Spinal cord (tissue), 10 donors: ENCODE measurements around the gene GABARAPL2. TPM values are rescaled to one million over a fixed set of nuclear protein-coding genes. Genes with fewer than 3 reads are reported as not detected.

Experiments used
- DNase-seq, 6 donors: peaks; one replicate each; pipeline versions ENCODE4 v3.0.0 to v3.0.0-alpha.2; 2013 to 2015; ENCODE audit warnings: low spot score in 6 of 6, low read depth in 4 of 6
- H3K27ac ChIP-seq: one replicate; pipeline ENCODE4 v1.5.1; 2013; ENCODE audit warnings: low read depth, low read length, control low read depth
- H3K27me3 ChIP-seq: one replicate; pipeline ENCODE4 v1.6.1; 2013; ENCODE audit warnings: low read length; ENCODE audit not compliant: control insufficient read depth, insufficient read depth
- H3K36me3 ChIP-seq: one replicate; pipeline ENCODE4 v1.6.1; 2013; ENCODE audit warnings: low read length; ENCODE audit not compliant: control insufficient read depth, insufficient read depth
- H3K4me1 ChIP-seq: one replicate; pipeline ENCODE4 v1.6.1; 2013; ENCODE audit warnings: low read length; ENCODE audit not compliant: control insufficient read depth, insufficient read depth
- H3K4me3 ChIP-seq: one replicate; pipeline ENCODE4 v1.5.1; 2013; ENCODE audit warnings: low read depth, low read length, control low read depth
- H3K9me3 ChIP-seq: one replicate; pipeline ENCODE4 v1.6.1; 2013; ENCODE audit warnings: low read length; ENCODE audit not compliant: control insufficient read depth, insufficient read depth
- WGBS: methylation state at CpG from one replicate; pipeline ENCODE4 v1.1.5; 2013; ENCODE audit warnings: missing lambda C conversion rate; ENCODE audit not compliant: insufficient coverage; 5-methylcytosine and 5-hydroxymethylcytosine counted together
- polyA plus RNA-seq, 2 donors: library from polyadenylated mRNA; unstranded; fragments of 120-200 nt; gene quantifications; one replicate each; pipeline ENCODE4 v1.2.1, GENCODE V29; 2013; ENCODE audit not compliant: insufficient read length in 2 of 2
- total RNA-seq, 2 donors: library from RNA; depleted of rRNA in 1 of 2; stranded (reverse); fragments of 120-200 nt in 1 of 2; fragments of >200 nt in 1 of 2; gene quantifications; one replicate each; pipeline versions ENCODE4 v1.2.3 to v1.2.4, GENCODE V29; 2013 to 2014
- donor health status: healthy.

The GABARAPL2 gene
- total and polyA plus RNA-seq, 4 donors = 208 to 407 (median 307) TPM

- no peak overlapping the region for H3K27ac ChIP-seq
- 93% methylated on average over 3 of the region's 6 CpGs for WGBS
- H3K4me1 ChIP-seq = no peaks in the 10 kb centered on the region
- H3K36me3 ChIP-seq = peaks cover 33% of the 10 kb centered on the region
- H3K4me3 ChIP-seq = no peak overlapping the region
- DNase-seq = peak in 1 of 6 donors; percentile 9
- no peaks in the 10 kb centered on the region for H3K9me3 ChIP-seq
- no peaks in the 10 kb centered on the region for H3K27me3 ChIP-seq
Measured at GRCh38 chr16:75599452-75600277, 33.5 kb downstream of the GABARAPL2 start.

- Histone ChIP-seq H3K36me3 (peaks cover 34% of the 10 kb centered on the region), H3K27ac (no peak overlapping the region), H3K9me3 (no peaks in the 10 kb centered on the region), H3K27me3 (no peaks in the 10 kb centered on the region), H3K4me1 (no peaks in the 10 kb centered on the region), H3K4me3 (no peak overlapping the region)
- 95% methylated on average over 4 of the region's 4 CpGs for WGBS
- no peak for DNase-seq
Measured at GRCh38 chr16:75603241-75603640, 37.1 kb downstream of the GABARAPL2 start.

DNA sequence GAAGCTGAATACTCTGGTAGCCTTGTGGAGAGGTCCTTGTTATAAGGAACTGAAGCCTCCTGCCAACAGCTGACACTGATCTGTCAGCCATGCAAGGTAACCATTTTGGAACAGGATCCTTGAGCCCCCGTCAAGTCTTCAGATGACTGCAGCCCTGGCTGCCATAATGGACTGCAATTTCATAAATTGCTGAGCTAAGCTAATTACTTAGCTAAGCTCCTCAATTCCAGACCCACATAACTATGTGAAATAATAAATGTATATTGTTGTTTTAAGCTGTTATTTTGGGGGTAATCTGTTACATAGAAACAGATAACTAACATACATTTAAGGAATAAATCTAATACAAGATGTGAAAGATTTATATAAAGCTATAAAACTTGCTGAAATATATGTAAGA, 40.3 kb downstream of the GABARAPL2 start:
- WGBS = 100% methylated on average over 1 of the region's 1 CpG
- Histone ChIP-seq H3K9me3 (no peaks in the 10 kb centered on the region), H3K27ac (no peak overlapping the region), H3K27me3 (no peaks in the 10 kb centered on the region), H3K36me3 (peaks cover 34% of the 10 kb centered on the region), H3K4me3 (no peak overlapping the region), H3K4me1 (no peaks in the 10 kb centered on the region)
- DNase-seq = no peak

DNA sequence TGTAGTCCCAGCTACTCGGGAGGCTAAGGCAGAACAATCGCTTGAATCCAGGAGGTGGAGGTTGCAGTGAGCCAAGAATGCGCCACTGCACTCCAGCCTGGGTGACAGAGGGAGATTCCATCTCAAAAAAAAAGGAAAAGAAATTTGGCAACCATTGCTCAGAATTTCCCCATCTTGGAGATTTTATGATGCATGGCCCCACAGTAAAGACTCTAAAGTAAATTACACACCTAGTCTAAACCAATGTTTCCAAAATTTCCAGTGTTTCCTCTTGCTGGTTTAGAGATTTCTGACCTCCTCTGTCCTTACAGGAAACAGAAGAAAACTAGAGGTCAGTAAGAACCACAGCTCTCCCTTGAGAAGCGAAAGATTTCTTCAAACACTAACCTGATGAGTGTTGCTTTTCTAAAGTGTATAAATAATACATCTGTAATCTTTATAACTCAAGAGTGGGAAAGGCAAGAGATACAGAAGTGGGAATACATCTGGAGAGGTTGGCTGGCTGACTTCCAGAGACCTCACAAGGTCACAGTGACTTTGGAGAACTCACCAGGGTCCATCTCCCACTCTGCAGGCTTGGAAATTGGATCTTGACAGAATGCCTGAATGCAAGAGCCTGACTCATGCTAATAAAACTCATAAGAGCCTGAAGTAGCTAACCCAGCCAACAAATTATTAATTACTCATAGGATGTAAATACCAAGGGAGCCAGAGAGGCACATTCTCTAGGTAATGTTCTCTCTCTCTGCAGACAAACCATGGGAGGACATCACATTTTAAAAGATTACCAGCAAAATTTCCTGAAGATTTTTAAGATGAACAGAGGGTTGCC, 48.1 kb downstream of the GABARAPL2 start:
- no peak for DNase-seq
- no peaks in the 10 kb centered on the region for H3K27me3 ChIP-seq
- H3K9me3 ChIP-seq = no peaks in the 10 kb centered on the region
- 97% methylated on average over 3 of the region's 4 CpGs for WGBS
- H3K27ac ChIP-seq = no peak overlapping the region
- peaks cover 53% of the 10 kb centered on the region for H3K36me3 ChIP-seq
- no peak overlapping the region for H3K4me3 ChIP-seq
- H3K4me1 ChIP-seq = no peaks in the 10 kb centered on the region

- 100% methylated on average over 1 of the region's 2 CpGs for WGBS
- Histone ChIP-seq H3K27ac (no peak overlapping the region), H3K4me3 (no peak overlapping the region), H3K36me3 (peaks cover 55% of the 10 kb centered on the region), H3K27me3 (no peaks in the 10 kb centered on the region), H3K4me1 (no peaks in the 10 kb centered on the region), H3K9me3 (no peaks in the 10 kb centered on the region)
- no peak for DNase-seq
Measured at GRCh38 chr16:75615619-75616018, 49.4 kb downstream of the GABARAPL2 start.

- no CpG with 5 or more reads among the region's 4 CpGs for WGBS
- Histone ChIP-seq H3K4me3 (no peak overlapping the region), H3K36me3 (peaks cover 49% of the 10 kb centered on the region), H3K27ac (no peak overlapping the region), H3K4me1 (peaks cover 1% of the 10 kb centered on the region), H3K9me3 (no peaks in the 10 kb centered on the region), H3K27me3 (no peaks in the 10 kb centered on the region)
- DNase-seq = no peak
Measured at GRCh38 chr16:75616521-75617010, 50.4 kb downstream of the GABARAPL2 start.

GRCh38 chr16:75617121-75617520, 50.9 kb downstream of the GABARAPL2 start:
- no peak for DNase-seq
- Histone ChIP-seq H3K9me3 (no peaks in the 10 kb centered on the region), H3K36me3 (peaks cover 44% of the 10 kb centered on the region), H3K4me3 (no peak overlapping the region), H3K27me3 (no peaks in the 10 kb centered on the region), H3K27ac (no peak overlapping the region), H3K4me1 (peaks cover 7% of the 10 kb centered on the region)
- WGBS = 100% methylated on average over 3 of the region's 3 CpGs

GRCh38 chr16:75618780-75619179, 52.6 kb downstream of the GABARAPL2 start:
- no peaks in the 10 kb centered on the region for H3K9me3 ChIP-seq
- DNase-seq = no peak
- H3K4me3 ChIP-seq = no peak overlapping the region
- peaks cover 39% of the 10 kb centered on the region for H3K36me3 ChIP-seq
- H3K4me1 ChIP-seq = peaks cover 17% of the 10 kb centered on the region
- WGBS = no CpG with 5 or more reads among the region's 2 CpGs
- H3K27ac ChIP-seq = no peak overlapping the region
- H3K27me3 ChIP-seq = no peaks in the 10 kb centered on the region

GRCh38 chr16:75620326-75621169, 54.4 kb downstream of the GABARAPL2 start:
- H3K4me3 ChIP-seq = no peak overlapping the region

More at GRCh38 chr16:75620326-75621169, 54.4 kb downstream of the GABARAPL2 start:
- WGBS = 94% methylated on average over 18 of the region's 20 CpGs
- no peak overlapping the region for H3K27ac ChIP-seq
- DNase-seq = no peak
- H3K36me3 ChIP-seq = peaks cover 27% of the 10 kb centered on the region
- no peaks in the 10 kb centered on the region for H3K9me3 ChIP-seq
- no peaks in the 10 kb centered on the region for H3K27me3 ChIP-seq
- peaks cover 17% of the 10 kb centered on the region for H3K4me1 ChIP-seq
